Panc1 (cell line): ENCODE results near the gene PTEN. TPM values are rescaled to one million over a fixed set of nuclear protein-coding genes. Genes with fewer than 3 reads are reported as not detected.
"Not testable (repeated sequence)": the region's sequence is repeated elsewhere in the genome, so short reads cannot be mapped to it uniquely, and the experiment has no call there.

Experiments
- ATAC-seq: fragments of 200-7000 bp; cut with Tn5 transposase; 2 replicates; pipeline ENCODE4 v1.9.1; 2020; ENCODE audit warnings: mild to moderate bottlenecking, moderate library complexity
- BruUV-seq: library from RNA; stranded (reverse); fragments of 400-500 nt; replicated peaks from 2 replicates; lab custom pipeline; 2021; lab: Mats Ljungman, UMichigan
- CTCF ChIA-PET: fragments of 300-600 bp; sonication (Branson Sonifier 250); formaldehyde crosslinking; loops from one replicate; lab custom pipeline; 2022; ENCODE audit warnings: antibody characterized with exemption; lab: Charles Lee
- POLR2A ChIA-PET: fragments of 300-600 bp; sonication (Branson Sonifier 250); formaldehyde crosslinking; loops from one replicate; lab custom pipeline; 2022; ENCODE audit warnings: antibody characterized with exemption; lab: Charles Lee
- DNase-seq: peaks from one replicate; pipeline ENCODE4 v3.0.0-alpha.2; 2010; ENCODE audit warnings: low read depth, low spot score
- H3K27ac ChIP-seq: 2 replicates; pipeline ENCODE4 v1.5.1; 2011; ENCODE audit warnings: mild to moderate bottlenecking, low read length, inconsistent platforms
- H3K27me3 ChIP-seq: fragments of 200-500 bp; sonication (Bioruptor generic); 2 replicates; pipeline ENCODE4 v1.6.0; 2014; ENCODE audit warnings: low read length, inconsistent platforms; ENCODE audit not compliant: control insufficient read depth, insufficient read depth
- H3K36me3 ChIP-seq: fragments of 200-500 bp; sonication (Bioruptor generic); 2 replicates; pipeline ENCODE4 v1.5.1; 2014; ENCODE audit warnings: inconsistent platforms, mild to moderate bottlenecking, low read length, moderate library complexity; ENCODE audit not compliant: control insufficient read depth, insufficient read depth
- H3K4me1 ChIP-seq: 2 replicates; pipeline ENCODE4 v1.5.1; 2011; ENCODE audit warnings: inconsistent platforms, mild to moderate bottlenecking, low read length, moderate library complexity; ENCODE audit not compliant: control insufficient read depth, insufficient read depth
- H3K4me3 ChIP-seq, 2 experiments: 2 replicates each; pipeline ENCODE4 v1.5.1; 2011 to 2012; ENCODE audit warnings: low read depth in 2 of 2, low read length in 2 of 2, mild to moderate bottlenecking in 2 of 2, inconsistent platforms in 1 of 2, moderate library complexity in 1 of 2
- H3K9me3 ChIP-seq: fragments of 200-500 bp; sonication (Bioruptor generic); 2 replicates; pipeline ENCODE4 v1.5.1; 2014; ENCODE audit warnings: low read depth, mild to moderate bottlenecking, inconsistent platforms, low read length, moderate library complexity; ENCODE audit not compliant: control insufficient read depth, insufficient read depth
- CTCF ChIP-seq: fragments of 450-650 bp; IDR thresholded peaks from 2 replicates; pipeline ENCODE4 v1.5.1; 2017; ENCODE audit warnings: mild to moderate bottlenecking
- POLR2AphosphoS5 ChIP-seq: IDR thresholded peaks from 2 replicates; pipeline ENCODE4 v1.6.1; 2012; ENCODE audit warnings: mild to moderate bottlenecking, low read depth, low read length, moderate library complexity
- SIN3A ChIP-seq: IDR thresholded peaks from 2 replicates; pipeline ENCODE4 v1.6.1; 2012; ENCODE audit warnings: low read depth, mild to moderate bottlenecking, low read length, moderate library complexity, borderline replicate concordance; ENCODE audit not compliant: insufficient read depth
- TCF7L2 ChIP-seq: IDR thresholded peaks from 2 replicates; pipeline ENCODE4 v1.6.1; 2011; ENCODE audit warnings: mild to moderate bottlenecking, low read depth, low read length, inconsistent platforms
- in situ Hi-C: cut with HindIII; loops from 2 replicates; pipeline ENCODE4 v1.10.0; 2016; ENCODE audit warnings: low sequenced_read_pairs, low pct_unique_long_range_greater_than_20kb
- intact Hi-C: fragments of 100-400 bp; cut with micrococcal nuclease; formaldehyde crosslinking; loops from one replicate; pipeline ENCODE4 v1.10.0; 2022; ENCODE audit not compliant: unreplicated experiment
- total RNA-seq: library from RNA; stranded (reverse); gene quantifications from one replicate; pipeline ENCODE4 v1.2.1, GENCODE V29; 2021; ENCODE audit not compliant: unreplicated experiment
- TF ChIP-seq, protein P1 (sequence below), 2 experiments: IDR thresholded peaks; 2 replicates each; pipeline ENCODE4 v1.6.1; 2011 to 2012; ENCODE audit warnings: low read depth in 2 of 2, control low read depth in 1 of 2, low read length in 1 of 2, mild to moderate bottlenecking in 1 of 2, moderate library complexity in 1 of 2; ENCODE audit not compliant: insufficient read depth in 1 of 2

Gene PTEN
- total RNA-seq, 1 experiment from 2014 or later: 88.9 TPM

DNA sequence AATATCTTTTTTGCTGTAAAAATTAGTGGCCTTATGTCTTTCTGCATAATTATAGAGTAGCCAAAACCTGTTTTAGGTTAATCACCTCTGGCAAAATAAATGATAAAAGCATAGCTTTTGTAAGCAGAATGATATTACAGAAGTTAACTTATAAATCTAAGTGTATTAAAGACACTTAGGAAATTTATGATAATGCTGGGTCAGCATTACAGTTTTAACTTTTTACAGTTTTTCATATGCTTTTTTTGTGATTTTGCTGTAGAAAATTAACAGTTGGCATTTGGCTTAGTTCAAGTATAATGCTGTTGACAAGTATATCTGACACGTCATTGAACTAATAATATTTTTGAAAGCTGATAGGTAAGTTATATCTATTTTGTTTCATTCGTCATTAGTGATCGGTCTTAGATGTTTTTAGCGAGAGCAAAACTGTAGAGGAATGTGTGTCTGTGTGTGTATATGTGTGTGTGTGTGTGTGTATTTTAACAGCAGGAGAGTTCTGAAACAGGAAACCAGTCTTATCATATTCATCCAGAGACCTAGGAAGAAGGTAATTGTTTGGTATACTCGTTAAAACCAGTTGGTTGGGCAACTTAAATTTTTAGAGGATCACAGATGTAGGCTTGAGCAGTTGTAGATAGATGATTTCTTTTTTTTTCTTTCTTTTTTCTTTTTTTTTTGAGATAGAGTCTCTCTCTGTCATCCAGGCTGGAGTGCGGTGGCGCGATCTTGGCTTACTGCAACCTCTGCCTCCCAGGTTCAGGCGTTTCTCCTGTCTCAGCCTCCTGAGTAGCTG is 15.4 kb downstream of the PTEN start:
- Histone ChIP-seq H3K36me3 (0 out of 2 replicates have a peak, but pooled peaks cover 3% of the 10 kb centered on the region), H3K27ac (no peak overlapping the region), H3K4me1 (no peaks in the 10 kb centered on the region), H3K4me3 (no peak overlapping the region), H3K27me3 (no peaks in the 10 kb centered on the region), H3K9me3 (no peaks in the 10 kb centered on the region)
- in situ Hi-C loops (no loop called here), intact Hi-C loops (no loop called here)
- POLR2A ChIA-PET: interaction anchor here (0.5 to 0.7 kb wide), 2 partner anchors 211 to 263 kb away, joined by 5 to 6 read pairs; no protein-coding TSS in a partner anchor
- CTCF ChIA-PET: no interaction called here
- BruUV-seq: no TSS peak
- ATAC-seq (no peak), DNase-seq (no peak)
- no peak for TF ChIP-seq SIN3A
- TF ChIP-seq TCF7L2: no peak
- TF ChIP-seq, protein P1, sequence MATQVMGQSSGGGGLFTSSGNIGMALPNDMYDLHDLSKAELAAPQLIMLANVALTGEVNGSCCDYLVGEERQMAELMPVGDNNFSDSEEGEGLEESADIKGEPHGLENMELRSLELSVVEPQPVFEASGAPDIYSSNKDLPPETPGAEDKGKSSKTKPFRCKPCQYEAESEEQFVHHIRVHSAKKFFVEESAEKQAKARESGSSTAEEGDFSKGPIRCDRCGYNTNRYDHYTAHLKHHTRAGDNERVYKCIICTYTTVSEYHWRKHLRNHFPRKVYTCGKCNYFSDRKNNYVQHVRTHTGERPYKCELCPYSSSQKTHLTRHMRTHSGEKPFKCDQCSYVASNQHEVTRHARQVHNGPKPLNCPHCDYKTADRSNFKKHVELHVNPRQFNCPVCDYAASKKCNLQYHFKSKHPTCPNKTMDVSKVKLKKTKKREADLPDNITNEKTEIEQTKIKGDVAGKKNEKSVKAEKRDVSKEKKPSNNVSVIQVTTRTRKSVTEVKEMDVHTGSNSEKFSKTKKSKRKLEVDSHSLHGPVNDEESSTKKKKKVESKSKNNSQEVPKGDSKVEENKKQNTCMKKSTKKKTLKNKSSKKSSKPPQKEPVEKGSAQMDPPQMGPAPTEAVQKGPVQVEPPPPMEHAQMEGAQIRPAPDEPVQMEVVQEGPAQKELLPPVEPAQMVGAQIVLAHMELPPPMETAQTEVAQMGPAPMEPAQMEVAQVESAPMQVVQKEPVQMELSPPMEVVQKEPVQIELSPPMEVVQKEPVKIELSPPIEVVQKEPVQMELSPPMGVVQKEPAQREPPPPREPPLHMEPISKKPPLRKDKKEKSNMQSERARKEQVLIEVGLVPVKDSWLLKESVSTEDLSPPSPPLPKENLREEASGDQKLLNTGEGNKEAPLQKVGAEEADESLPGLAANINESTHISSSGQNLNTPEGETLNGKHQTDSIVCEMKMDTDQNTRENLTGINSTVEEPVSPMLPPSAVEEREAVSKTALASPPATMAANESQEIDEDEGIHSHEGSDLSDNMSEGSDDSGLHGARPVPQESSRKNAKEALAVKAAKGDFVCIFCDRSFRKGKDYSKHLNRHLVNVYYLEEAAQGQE (IDR thresholded peaks at IDR 0.05; ENCODE audit: insufficient read depth in 1 of 2, low read depth in 2 of 2, low read length in 1 of 2): no peak
- no peak for TF ChIP-seq CTCF

- Histone ChIP-seq H3K36me3 (0 out of 2 replicates have a peak, but pooled peaks cover 3% of the 10 kb centered on the region), H3K27me3 (no peaks in the 10 kb centered on the region), H3K9me3 (no peaks in the 10 kb centered on the region; the same call in 1 of the 2 replicates), H3K4me1 (no peaks in the 10 kb centered on the region), H3K4me3 (no peak overlapping the region), H3K27ac (no peak overlapping the region)
- in situ Hi-C loops (no loop called here), intact Hi-C loops (no loop called here)
- ATAC-seq (no peak), DNase-seq (no peak)
- ChIA-PET POLR2A (no interaction called here), CTCF (no interaction called here)
- TF ChIP-seq, protein P1 (IDR thresholded peaks at IDR 0.05; ENCODE audit: insufficient read depth in 1 of 2, low read depth in 2 of 2, low read length in 1 of 2): no peak
- no peak for TF ChIP-seq TCF7L2
- no peak for TF ChIP-seq CTCF
- no peak for TF ChIP-seq SIN3A
- no peak for TF ChIP-seq POLR2AphosphoS5
- TSS peak; percentile 4 for BruUV-seq
Measured at GRCh38 chr10:87880336-87880735, 16.9 kb downstream of the PTEN start.

- BruUV-seq, ATAC-seq, in situ Hi-C loops, H3K4me3 ChIP-seq, H3K4me1 ChIP-seq, H3K27me3 ChIP-seq, POLR2A ChIA-PET, intact Hi-C loops, H3K27ac ChIP-seq, H3K9me3 ChIP-seq, DNase-seq, CTCF ChIA-PET, H3K36me3 ChIP-seq: not testable (repeated sequence)
Measured at GRCh38 chr10:87881373-87882059, 18.1 kb downstream of the PTEN start.
